Loucy (cell line): Measurements from ENCODE around the gene MACROD2.

ENCODE experiments used
- H2AFZ ChIP-seq: fragments of 200-600 bp; sonication (generic); 2 replicates; pipeline ENCODE4 v1.6.0; 2016; ENCODE audit warnings: antibody characterized with exemption, mild to moderate bottlenecking, low read length, moderate library complexity
- H3F3A ChIP-seq: fragments of 200-600 bp; 2 replicates; pipeline ENCODE4 v1.6.0; 2016; ENCODE audit warnings: antibody characterized with exemption, low read depth, mild to moderate bottlenecking
- H3K27me3 ChIP-seq: fragments of 200-600 bp; sonication (generic); 2 replicates; pipeline ENCODE4 v1.6.1; 2014; ENCODE audit warnings: low read length, mild to moderate bottlenecking; ENCODE audit not compliant: insufficient read depth, poor library complexity, severe bottlenecking
- H3K36me3 ChIP-seq: fragments of 200-600 bp; sonication (generic); 2 replicates; pipeline ENCODE4 v1.6.1; 2016; ENCODE audit warnings: low read length; ENCODE audit not compliant: insufficient read depth
- H3K4me1 ChIP-seq: fragments of 200-600 bp; sonication (generic); 2 replicates; pipeline ENCODE4 v1.5.1; 2014; ENCODE audit warnings: low read length, mild to moderate bottlenecking; ENCODE audit not compliant: insufficient read depth, poor library complexity, severe bottlenecking
- H3K4me2 ChIP-seq: fragments of 200-600 bp; sonication (generic); 2 replicates; pipeline ENCODE4 v1.6.0; 2014; ENCODE audit warnings: antibody characterized with exemption, low read length, low read depth, mild to moderate bottlenecking; ENCODE audit not compliant: poor library complexity, severe bottlenecking
- H3K4me3 ChIP-seq: fragments of 200-600 bp; sonication (generic); 2 replicates; pipeline ENCODE4 v1.5.1; 2014; ENCODE audit warnings: low read length, mild to moderate bottlenecking, mixed read lengths; ENCODE audit not compliant: poor library complexity, severe bottlenecking
- H3K79me2 ChIP-seq: fragments of 200-600 bp; sonication (generic); 2 replicates; pipeline ENCODE4 v1.6.1; 2014; ENCODE audit warnings: low read length; ENCODE audit not compliant: insufficient read depth
- H3K9ac ChIP-seq: fragments of 200-600 bp; sonication (generic); 2 replicates; pipeline ENCODE4 v1.6.0; 2014; ENCODE audit warnings: mild to moderate bottlenecking, low read depth, low read length, moderate library complexity; ENCODE audit not compliant: poor library complexity, severe bottlenecking
- H3K9me2 ChIP-seq: fragments of 200-600 bp; sonication (generic); replicated peaks from 2 replicates; pipeline ENCODE4 v1.6.1; 2016; ENCODE audit warnings: low read depth, low read length, mixed read lengths
- H3K9me3 ChIP-seq: fragments of 200-600 bp; sonication (generic); 2 replicates; pipeline ENCODE4 v1.6.1; 2014; ENCODE audit warnings: mild to moderate bottlenecking, antibody characterized with exemption, low read length, low read depth; ENCODE audit not compliant: insufficient read depth
- H4K20me1 ChIP-seq: fragments of 200-600 bp; sonication (generic); 2 replicates; pipeline ENCODE4 v1.6.0; 2014; ENCODE audit warnings: antibody characterized with exemption, low read length, mild to moderate bottlenecking; ENCODE audit not compliant: insufficient read depth, poor library complexity, severe bottlenecking
- EZH2phosphoT487 ChIP-seq: fragments of 200-600 bp; IDR thresholded peaks from 2 replicates; pipeline ENCODE4 v1.6.1; 2018; ENCODE audit warnings: antibody characterized with exemption, mild to moderate bottlenecking, moderate library complexity, borderline replicate concordance
- TF ChIP-seq, protein P1 (sequence below): fragments of 200-600 bp; sonication (generic); conservative IDR thresholded peaks from 2 replicates; pipeline ENCODE4 v1.5.1; 2014; ENCODE audit warnings: mild to moderate bottlenecking, antibody characterized with exemption, low read length

MACROD2 gene

DNA sequence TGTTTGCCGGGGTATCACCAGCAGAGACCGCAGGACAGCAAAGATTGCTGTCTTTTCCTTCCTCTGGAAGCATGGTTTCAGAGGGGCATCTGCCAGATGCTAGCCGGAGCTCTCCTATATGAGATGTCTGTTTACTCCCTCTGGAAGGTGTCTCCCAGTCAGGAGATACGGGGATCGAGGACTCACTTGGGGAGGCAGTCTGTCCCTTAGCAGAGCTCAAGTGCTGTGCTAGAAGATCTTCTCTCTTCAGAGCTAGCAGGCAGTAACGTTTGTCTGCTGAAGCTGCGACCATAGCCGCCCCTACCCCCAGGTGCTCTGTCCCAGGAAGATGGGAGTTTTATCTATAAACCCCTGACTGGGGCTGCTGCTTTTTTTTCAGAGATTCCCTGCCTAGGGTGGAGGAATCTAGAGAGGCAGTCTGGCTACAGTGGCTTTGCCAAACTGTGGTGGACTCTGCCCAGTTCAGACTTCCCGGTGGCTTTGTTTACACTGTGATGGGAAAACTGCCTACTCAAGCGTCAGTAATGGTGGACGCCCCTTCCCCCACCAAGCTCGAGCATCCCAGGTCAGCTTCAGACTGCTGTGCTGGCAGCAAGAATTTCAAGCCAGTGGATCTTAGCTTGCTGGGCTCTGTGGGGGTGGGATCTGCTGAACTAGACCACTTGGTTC is 475.0 kb downstream of the MACROD2 start:
- H3K79me2 ChIP-seq: no peaks in the 10 kb centered on the region
- H3F3A ChIP-seq: no peaks in the 10 kb centered on the region
- H3K9ac ChIP-seq: no peak overlapping the region
- no peaks in the 10 kb centered on the region for H3K4me1 ChIP-seq
- no peak overlapping the region for H2AFZ ChIP-seq
- TF ChIP-seq, protein P1, sequence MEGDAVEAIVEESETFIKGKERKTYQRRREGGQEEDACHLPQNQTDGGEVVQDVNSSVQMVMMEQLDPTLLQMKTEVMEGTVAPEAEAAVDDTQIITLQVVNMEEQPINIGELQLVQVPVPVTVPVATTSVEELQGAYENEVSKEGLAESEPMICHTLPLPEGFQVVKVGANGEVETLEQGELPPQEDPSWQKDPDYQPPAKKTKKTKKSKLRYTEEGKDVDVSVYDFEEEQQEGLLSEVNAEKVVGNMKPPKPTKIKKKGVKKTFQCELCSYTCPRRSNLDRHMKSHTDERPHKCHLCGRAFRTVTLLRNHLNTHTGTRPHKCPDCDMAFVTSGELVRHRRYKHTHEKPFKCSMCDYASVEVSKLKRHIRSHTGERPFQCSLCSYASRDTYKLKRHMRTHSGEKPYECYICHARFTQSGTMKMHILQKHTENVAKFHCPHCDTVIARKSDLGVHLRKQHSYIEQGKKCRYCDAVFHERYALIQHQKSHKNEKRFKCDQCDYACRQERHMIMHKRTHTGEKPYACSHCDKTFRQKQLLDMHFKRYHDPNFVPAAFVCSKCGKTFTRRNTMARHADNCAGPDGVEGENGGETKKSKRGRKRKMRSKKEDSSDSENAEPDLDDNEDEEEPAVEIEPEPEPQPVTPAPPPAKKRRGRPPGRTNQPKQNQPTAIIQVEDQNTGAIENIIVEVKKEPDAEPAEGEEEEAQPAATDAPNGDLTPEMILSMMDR: no peak
- no peak for TF ChIP-seq EZH2phosphoT487
- no peak overlapping the region for H3K4me3 ChIP-seq
- no peaks in the 10 kb centered on the region for H4K20me1 ChIP-seq
- H3K9me3 ChIP-seq: no peaks in the 10 kb centered on the region
- H3K9me2 ChIP-seq: no peaks in the 10 kb centered on the region
- H3K27me3 ChIP-seq: no peaks in the 10 kb centered on the region
- no peaks in the 10 kb centered on the region for H3K36me3 ChIP-seq
- no peak overlapping the region for H3K4me2 ChIP-seq

DNA sequence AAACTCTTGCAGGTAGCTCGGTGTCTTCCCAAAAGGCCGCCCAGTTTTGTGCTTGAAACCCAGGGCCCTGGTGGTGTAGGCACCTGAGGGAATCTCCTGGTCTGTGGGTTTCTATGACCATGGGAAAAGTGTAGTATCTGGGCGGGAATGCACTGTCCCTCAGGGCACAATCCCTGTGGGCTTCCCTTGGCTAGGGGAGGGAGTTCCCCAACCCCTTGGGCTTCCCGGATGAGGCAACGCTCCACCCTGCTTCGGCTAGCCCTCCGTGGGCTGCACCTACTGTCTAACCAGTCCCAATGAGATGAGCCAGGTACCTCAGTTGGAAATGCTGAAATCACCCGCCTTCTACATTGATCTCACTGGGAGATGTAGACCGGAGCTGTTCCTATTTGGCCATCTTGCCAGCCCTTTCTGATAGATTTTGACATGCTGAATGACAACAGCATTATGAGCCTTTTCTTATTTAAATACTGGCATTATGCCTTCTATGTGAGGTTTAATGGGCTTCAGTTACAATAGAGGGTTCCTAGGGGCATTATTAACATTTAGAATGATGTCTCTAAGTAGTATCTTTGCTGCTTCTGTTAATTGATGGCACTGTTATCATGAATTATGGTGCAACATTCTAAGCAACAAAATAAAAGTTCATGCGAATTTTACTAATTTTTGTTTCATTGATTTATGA is 475.8 kb downstream of the MACROD2 start:
- no peak overlapping the region for H3K4me2 ChIP-seq
- no peaks in the 10 kb centered on the region for H3K36me3 ChIP-seq
- no peaks in the 10 kb centered on the region for H4K20me1 ChIP-seq
- H3K4me3 ChIP-seq: no peak overlapping the region
- H2AFZ ChIP-seq: no peak overlapping the region
- no peak for TF ChIP-seq EZH2phosphoT487
- TF ChIP-seq, protein P1: no peak
- H3K4me1 ChIP-seq: no peaks in the 10 kb centered on the region
- no peaks in the 10 kb centered on the region for H3K79me2 ChIP-seq
- H3K27me3 ChIP-seq: no peaks in the 10 kb centered on the region
- H3F3A ChIP-seq: no peaks in the 10 kb centered on the region
- H3K9me3 ChIP-seq: no peaks in the 10 kb centered on the region
- H3K9ac ChIP-seq: no peak overlapping the region
- no peaks in the 10 kb centered on the region for H3K9me2 ChIP-seq

DNA sequence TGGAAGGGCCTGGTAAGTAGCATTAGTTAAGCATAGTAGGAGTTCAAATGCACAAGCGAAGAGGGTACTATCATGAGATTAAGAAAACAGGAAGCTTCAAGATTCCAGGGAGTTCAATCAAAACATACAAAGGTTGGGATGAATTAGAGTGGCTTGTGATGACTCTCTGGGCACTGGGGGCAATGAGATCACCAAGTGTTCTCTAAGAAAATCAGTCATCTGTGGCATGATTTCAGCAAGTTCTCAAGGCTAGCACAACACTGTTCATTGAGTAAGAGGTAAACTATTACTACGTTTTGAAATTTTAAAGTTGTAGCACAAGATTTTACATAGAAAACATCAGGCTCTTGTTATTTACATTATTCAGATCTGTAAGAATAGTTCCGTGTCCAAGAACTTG is 481.8 kb downstream of the MACROD2 start:
- TF ChIP-seq EZH2phosphoT487: no peak
- TF ChIP-seq, protein P1: no peak
- no peaks in the 10 kb centered on the region for H3K9me2 ChIP-seq
- no peak overlapping the region for H3K4me3 ChIP-seq
- no peaks in the 10 kb centered on the region for H4K20me1 ChIP-seq
- H3K36me3 ChIP-seq: no peaks in the 10 kb centered on the region
- no peaks in the 10 kb centered on the region for H3K79me2 ChIP-seq
- no peaks in the 10 kb centered on the region for H3F3A ChIP-seq
- no peaks in the 10 kb centered on the region for H3K27me3 ChIP-seq
- H3K4me1 ChIP-seq: no peaks in the 10 kb centered on the region
- H3K9me3 ChIP-seq: no peaks in the 10 kb centered on the region
- H2AFZ ChIP-seq: no peak overlapping the region
- H3K9ac ChIP-seq: no peak overlapping the region
- H3K4me2 ChIP-seq: no peak overlapping the region
